ENCODE results near the gene ANP32B.
"Not testable (repeated sequence)": the region's sequence is repeated elsewhere in the genome, so short reads cannot be mapped to it uniquely, and the experiment has no call there.

ANP32B gene

DNA sequence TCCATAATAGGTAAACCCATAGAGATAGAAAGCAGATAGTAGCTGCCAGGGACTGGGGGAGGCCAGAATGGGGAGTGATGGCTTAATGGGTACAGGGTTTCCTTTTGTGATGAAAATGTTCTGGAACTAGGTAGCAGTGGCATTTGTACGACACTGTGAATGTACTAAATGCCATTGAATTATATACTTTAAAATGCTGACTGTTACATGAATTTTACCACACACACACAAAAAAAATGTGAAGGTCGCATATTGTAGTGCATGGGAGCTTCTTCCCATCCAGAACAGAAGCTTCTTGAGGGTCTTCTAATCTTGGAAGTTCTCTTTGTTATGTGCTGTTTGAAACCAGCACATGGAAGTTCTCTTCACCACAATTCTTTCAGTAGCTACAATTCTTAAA lies 19.9 kb upstream of the ANP32B start:
- no peak for DNase-seq (ENCODE audit: low read depth)

DNA sequence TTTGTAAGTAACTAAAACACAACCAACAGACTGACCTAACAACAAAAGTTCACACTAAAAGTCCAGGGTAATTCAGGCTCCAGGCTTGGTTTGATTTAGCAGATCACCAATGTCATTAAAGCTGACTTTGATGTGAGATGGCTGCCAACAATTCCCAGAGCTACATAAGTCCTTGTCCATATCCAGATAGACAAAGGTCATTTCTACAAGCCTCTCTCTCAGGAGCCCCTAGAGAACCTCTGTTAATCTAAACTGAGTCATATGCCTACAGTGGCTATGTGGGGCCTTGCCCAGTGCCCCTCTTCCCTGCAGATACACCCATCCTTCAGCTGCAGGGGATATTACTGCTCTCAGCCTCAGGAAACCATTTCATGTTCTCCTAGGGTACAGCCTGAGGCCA lies 18.2 kb upstream of the ANP32B start:
- DNase-seq (ENCODE audit: low read depth), result no peak

- DNase-seq (ENCODE audit: low read depth), result no peak
Measured at GRCh38 chr9:97966493-97966892, 16.6 kb upstream of the ANP32B start.

- DNase-seq (ENCODE audit: low read depth), result no peak
Measured at GRCh38 chr9:97969014-97969413, 14.1 kb upstream of the ANP32B start.

DNA sequence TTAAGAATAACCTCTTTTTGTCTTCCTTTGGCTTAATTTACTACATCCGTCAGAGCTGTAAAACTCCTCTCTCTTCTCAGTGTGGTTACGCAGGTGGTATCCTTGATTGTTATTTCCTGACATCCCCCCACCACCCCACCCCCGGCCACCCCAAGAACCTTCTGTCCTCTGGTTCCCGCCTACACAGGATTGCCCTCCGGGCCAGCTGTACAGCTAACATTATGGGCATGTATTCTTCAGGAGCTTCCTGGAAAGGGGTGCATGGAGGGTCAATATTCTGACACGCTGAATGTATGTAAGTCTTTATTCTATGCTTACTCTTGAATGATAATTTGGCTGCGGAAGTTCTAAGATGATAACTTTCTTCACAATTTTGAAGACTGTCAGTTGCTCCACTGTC lies 13.0 kb upstream of the ANP32B start:
- no peak for DNase-seq (ENCODE audit: low read depth)

GRCh38 chr9:97972753-97973152 lies 10.4 kb upstream of the ANP32B start:
- no peak for DNase-seq (ENCODE audit: low read depth)

- no peak for DNase-seq (ENCODE audit: low read depth)
Measured at GRCh38 chr9:97975376-97975775, 7.8 kb upstream of the ANP32B start.

DNA sequence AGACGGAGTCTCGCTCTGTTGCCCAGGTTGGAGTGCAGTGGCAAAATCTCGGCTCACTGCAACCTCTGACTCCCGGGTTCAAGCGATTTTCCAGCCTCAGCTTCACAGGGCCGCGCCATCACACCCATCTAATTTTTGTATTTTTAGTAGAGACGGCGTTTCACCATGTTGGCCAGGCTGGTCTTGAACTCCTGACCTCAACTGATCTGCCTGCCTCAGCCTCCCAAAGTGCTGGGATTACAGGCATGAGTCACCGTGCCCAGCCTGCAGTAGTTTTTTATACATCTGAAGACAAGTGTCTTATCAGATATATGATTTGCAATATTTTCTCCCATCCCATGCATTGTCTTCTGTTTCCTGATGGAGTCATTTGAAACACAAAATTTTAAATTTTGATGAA lies 6.5 kb upstream of the ANP32B start:
- not testable (repeated sequence) for DNase-seq (ENCODE audit: low read depth)

DNA sequence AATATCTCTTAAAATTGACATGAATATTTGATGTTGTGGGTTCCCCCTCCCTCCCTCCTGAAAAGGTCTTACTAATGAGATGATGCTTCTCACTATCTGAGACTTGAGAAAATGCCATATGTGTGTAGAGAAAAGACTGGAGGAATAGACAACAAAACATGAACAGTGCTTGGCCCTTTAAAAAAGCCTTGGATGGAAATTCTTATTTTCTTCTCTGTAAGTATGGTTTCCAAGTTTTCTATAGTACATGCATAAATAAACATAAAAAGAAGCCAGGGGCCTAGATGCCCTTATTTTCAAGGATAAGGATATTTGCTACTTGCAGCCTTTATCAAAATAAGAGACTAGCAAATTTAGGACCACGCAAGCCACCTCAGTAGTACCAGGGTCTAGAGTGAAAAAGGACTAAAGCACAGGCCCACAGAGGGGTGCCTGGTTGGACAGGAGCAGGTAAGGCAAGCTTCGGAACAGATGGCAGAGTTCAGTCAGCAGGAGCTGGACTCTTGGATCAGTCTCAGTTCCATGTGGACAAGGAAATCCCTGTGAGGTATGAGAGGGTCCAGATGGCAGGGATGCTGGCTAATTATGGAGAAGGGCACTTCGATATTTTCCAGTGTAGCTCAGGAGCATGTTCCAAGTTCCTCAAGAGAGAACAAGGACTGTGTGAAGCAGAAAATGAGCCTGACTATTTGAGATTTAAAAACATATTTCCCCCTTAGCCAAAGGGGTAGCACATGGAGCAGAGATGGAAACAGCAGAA lies 4.6 kb upstream of the ANP32B start:
- DNase-seq (ENCODE audit: low read depth), result no peak

GRCh38 chr9:97979788-97980478 lies 3.2 kb upstream of the ANP32B start:
- DNase-seq (ENCODE audit: low read depth), result no peak

- DNase-seq (ENCODE audit: low read depth), result no peak
Measured at GRCh38 chr9:97980479-97980803, 2.7 kb upstream of the ANP32B start.

GRCh38 chr9:97980918-97981845 lies 2.0 kb upstream of the ANP32B start:
- DNase-seq (ENCODE audit: low read depth), result no peak

- no peak for DNase-seq (ENCODE audit: low read depth)
Measured at GRCh38 chr9:97981846-97982682, 1.1 kb upstream of the ANP32B start.

DNA sequence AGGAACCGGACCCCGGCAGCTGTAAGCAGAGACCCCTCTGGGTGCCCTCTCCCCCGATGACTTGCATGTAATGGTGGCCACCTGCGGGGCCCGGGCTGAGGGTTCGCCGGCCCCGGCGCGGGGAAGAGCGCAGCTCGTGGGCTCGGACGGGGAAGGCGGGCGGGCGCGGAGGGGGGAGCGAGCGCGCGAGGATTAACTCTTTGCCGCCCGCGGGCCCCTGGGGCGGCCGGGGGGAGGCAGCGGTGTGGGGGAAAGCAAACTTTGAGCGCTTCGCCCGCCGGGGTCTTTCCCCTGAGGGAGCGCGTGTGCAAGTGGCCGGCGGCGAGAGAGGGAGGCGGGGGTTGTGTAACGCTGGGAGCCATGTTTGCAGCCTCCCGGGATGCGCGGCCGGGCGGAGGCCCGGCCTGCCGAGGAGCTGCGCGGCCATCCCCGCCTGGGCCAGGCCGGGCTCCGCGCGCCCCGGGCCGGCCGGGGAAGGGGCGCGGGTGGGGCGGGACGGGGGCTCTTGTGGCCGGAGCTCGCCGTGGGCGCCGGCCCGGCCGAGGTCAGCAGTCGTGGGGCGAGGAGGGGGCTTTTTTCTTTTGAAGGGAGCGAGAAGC lies 547 bp downstream of the ANP32B start:
- DNase-seq (ENCODE audit: low read depth), result no peak

- DNase-seq (ENCODE audit: low read depth), result peak; percentile 71
Measured at GRCh38 chr9:97984188-97985057, 1.3 kb downstream of the ANP32B start.

GRCh38 chr9:97985058-97985861 lies 2.1 kb downstream of the ANP32B start:
- no peak for DNase-seq (ENCODE audit: low read depth)

DNA sequence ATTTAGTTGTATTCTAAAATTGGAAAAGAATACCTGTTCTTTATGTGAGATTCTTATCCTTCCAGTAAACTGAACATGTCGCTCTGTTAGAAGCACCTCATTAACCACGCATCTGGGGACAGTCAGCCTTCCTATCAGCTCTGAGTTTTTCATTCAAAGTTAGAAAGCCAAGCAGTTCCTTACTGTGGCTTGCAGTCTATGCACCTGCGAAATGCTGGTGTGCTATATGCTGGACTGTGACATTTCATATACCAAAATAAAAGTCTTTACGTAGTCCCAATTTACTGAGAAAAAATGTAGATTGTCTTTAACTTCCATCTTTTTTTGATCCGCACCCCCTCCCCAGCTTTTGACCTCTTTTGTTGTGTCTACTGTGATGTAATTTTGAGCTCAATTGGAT lies 4.3 kb downstream of the ANP32B start:
- no peak for DNase-seq (ENCODE audit: low read depth)

DNA sequence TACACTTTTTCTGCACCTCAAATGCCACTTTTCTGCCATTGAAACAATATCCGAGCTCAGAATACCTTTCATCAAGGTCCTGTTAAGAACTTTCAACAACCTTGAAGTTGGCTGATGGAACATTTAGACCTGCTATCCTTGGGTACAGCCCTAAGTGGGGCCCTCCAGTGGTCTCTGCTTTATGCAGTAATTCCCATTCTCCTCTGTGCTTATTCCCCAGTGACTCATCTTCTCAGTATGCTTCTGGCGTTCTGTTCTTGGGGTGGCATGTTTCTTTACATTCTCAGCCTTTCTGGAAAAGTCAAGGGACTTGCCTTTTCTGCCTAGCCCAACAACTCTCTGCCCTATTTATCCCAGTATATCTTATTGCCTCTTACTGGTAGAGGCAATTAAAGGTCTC lies 7.1 kb downstream of the ANP32B start:
- no peak for DNase-seq (ENCODE audit: low read depth)

DNA sequence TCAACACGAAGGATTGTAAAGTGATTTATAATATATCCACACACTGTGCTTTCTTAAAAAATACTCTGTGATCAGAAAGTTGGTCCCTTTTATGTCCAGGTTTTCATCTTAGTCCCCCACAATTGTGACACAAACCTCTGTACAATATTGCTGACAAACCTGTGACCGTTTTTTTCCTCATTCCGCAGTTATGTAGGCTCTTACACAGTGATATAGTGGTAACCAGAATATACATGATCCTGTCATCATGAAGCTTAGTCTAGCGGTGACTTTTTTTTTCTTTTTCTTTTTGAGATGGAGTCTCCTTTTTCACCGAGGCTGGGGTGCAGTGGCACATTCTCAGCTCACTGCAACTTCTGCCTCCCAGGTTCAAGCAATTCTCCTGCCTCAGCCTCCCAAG lies 8.7 kb downstream of the ANP32B start:
- no peak for DNase-seq (ENCODE audit: low read depth)

GRCh38 chr9:97992219-97992618 lies 9.1 kb downstream of the ANP32B start:
- no peak for DNase-seq (ENCODE audit: low read depth)

Data from stromal cell of bone marrow (primary cell).